Measurements from ENCODE around the gene EIF4E3. TPM values are rescaled to one million over a fixed set of nuclear protein-coding genes. Genes with fewer than 3 reads are reported as not detected.

Gene EIF4E3
- total and polyA plus RNA-seq, 2 of the 13 experiments (the other 11 are each of a cell fraction or from before 2014, with no cell fraction given), result 0.07 to 0.15 TPM

- no TSS peak for BruUV-seq (replicated peaks)
- Histone ChIP-seq H3K4me3 (replicated peaks in 1 of 3; ENCODE audit: insufficient read depth in 1 of 3, low read depth in 2 of 3, low read length in 3 of 3) (peak overlapping the region; percentile 50 to 74 (median 62); a peak in 5 of 6 replicates), H3K27me3 (ENCODE audit: control insufficient read depth in 1 of 2, insufficient read depth in 2 of 2, low read length in 2 of 2) (peaks cover 8 to 55% of the 10 kb centered on the region in 2 experiments; a peak in 4 of 5 replicates), H4K20me1 (ENCODE audit: insufficient read depth, low read length) (no peaks in the 10 kb centered on the region), H3K27ac (ENCODE audit: extremely low read length, insufficient read depth, low read length) (no peak overlapping the region), H3K4me2 (ENCODE audit: low read depth, low read length) (peak overlapping the region; percentile 74), H3K9me3 (ENCODE audit: low read length) (no peaks in the 10 kb centered on the region), H2AFZ (ENCODE audit: low read length) (no peak overlapping the region), H3K79me2 (ENCODE audit: insufficient read depth, low read length) (no peaks in the 10 kb centered on the region), H3K4me1 (ENCODE audit: insufficient read depth, low read length) (peaks cover 6% of the 10 kb centered on the region; the same call in 1 of the 2 replicates), H3K9ac (ENCODE audit: insufficient read depth, low read depth, low read length) (no peak overlapping the region), H3K36me3 (replicated peaks in 1 of 2; ENCODE audit: control insufficient read depth in 1 of 2, insufficient read depth in 2 of 2, low read length in 2 of 2) (no peaks in the 10 kb centered on the region)
- no peak for DNase-seq (ENCODE audit: low spot score)
- in situ Hi-C loops (cut with HindIII; ENCODE audit: extremely low pct_ligation_motif_present, low pct_unique_long_range_greater_than_20kb), result loop anchor here (5.0 to 25.0 kb wide), 3 partner anchors 133 to 1363 kb away; no protein-coding TSS in a partner anchor
- no peak for FAIRE-seq
- ChIA-PET POLR2A (no interaction called here), CTCF (ENCODE audit: low intra/inter-chr PET ratio, low total read pairs) (no interaction called here)
- under 1% methylated on average over 23 of the region's 73 CpGs for WGBS (ENCODE audit: low lambda C conversion rate)
- peak; percentile 87 for ATAC-seq
- intact Hi-C loops (cut with micrococcal nuclease; ENCODE audit: unreplicated experiment), result no loop called here
- no peak for TF ChIP-seq ISL2 (CRISPR knock-in tag; IDR thresholded peaks at IDR 0.05)
- TF ChIP-seq, protein P1, sequence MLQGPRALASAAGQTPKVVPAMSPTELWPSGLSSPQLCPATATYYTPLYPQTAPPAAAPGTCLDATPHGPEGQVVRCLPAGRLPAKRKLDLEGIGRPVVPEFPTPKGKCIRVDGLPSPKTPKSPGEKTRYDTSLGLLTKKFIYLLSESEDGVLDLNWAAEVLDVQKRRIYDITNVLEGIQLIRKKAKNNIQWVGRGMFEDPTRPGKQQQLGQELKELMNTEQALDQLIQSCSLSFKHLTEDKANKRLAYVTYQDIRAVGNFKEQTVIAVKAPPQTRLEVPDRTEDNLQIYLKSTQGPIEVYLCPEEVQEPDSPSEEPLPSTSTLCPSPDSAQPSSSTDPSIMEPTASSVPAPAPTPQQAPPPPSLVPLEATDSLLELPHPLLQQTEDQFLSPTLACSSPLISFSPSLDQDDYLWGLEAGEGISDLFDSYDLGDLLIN (CRISPR knock-in tag; IDR thresholded peaks at IDR 0.05; ENCODE audit: borderline replicate concordance), result no peak
- TF ChIP-seq ZNF777 (CRISPR knock-in tag; IDR thresholded peaks at IDR 0.05), result peak; percentile 36; the same call in 1 of the 2 replicates
- TF ChIP-seq ZNF253 (CRISPR knock-in tag; IDR thresholded peaks at IDR 0.05; ENCODE audit: borderline replicate concordance), result no peak
- TF ChIP-seq MAZ (IDR thresholded peaks at IDR 0.05; ENCODE audit: borderline replicate concordance, low read depth, low read length), result no peak
- 0 out of 2 replicates have a peak, but pooled peaks have one; percentile 20 for TF ChIP-seq MAZ (CRISPR knock-in tag; IDR thresholded peaks at IDR 0.05; ENCODE audit: low read depth)
- no peak for TF ChIP-seq ELF4 (CRISPR knock-in tag; IDR thresholded peaks at IDR 0.05; ENCODE audit: borderline replicate concordance)
- no peak for TF ChIP-seq NR2F6 (IDR thresholded peaks at IDR 0.05)
- no peak for TF ChIP-seq NR2F6 (CRISPR knock-in tag; IDR thresholded peaks at IDR 0.05)
- TF ChIP-seq ZBTB42 (CRISPR knock-in tag; IDR thresholded peaks at IDR 0.05), result no peak
- no peak for TF ChIP-seq U2AF2 (IDR thresholded peaks at IDR 0.05; ENCODE audit: low read depth, low read length)
- TF ChIP-seq ZFYVE20 (CRISPR knock-in tag; IDR thresholded peaks at IDR 0.05; ENCODE audit: borderline replicate concordance, low read depth), result no peak
- no peak for TF ChIP-seq ZNF780A (CRISPR knock-in tag; IDR thresholded peaks at IDR 0.05)
- TF ChIP-seq ZSCAN12 (CRISPR knock-in tag; IDR thresholded peaks at IDR 0.05), result no peak
- peak; percentile 44 for TF ChIP-seq ZNF687 (CRISPR knock-in tag; IDR thresholded peaks at IDR 0.05)
- TF ChIP-seq GATAD1 (CRISPR knock-in tag; IDR thresholded peaks at IDR 0.05), result no peak
- TF ChIP-seq ZNF546 (CRISPR knock-in tag; conservative IDR thresholded peaks at IDR 0.05), result no peak
- no peak for TF ChIP-seq NFRKB (IDR thresholded peaks at IDR 0.05)
- no peak for TF ChIP-seq SALL2 (CRISPR knock-in tag; IDR thresholded peaks at IDR 0.05)
- TF ChIP-seq NAIF1 (CRISPR knock-in tag; IDR thresholded peaks at IDR 0.05; ENCODE audit: borderline replicate concordance), result no peak
- no peak for TF ChIP-seq RFXAP (CRISPR knock-in tag; IDR thresholded peaks at IDR 0.05; ENCODE audit: borderline replicate concordance)
- peak; percentile 31 for TF ChIP-seq HNRNPLL (IDR thresholded peaks at IDR 0.05; ENCODE audit: low read depth, low read length, poor library complexity, severe bottlenecking)
Observed at GRCh38 chr3:71724584-71725270, 475 bp downstream of the EIF4E3 start.

All from HepG2 (cell line).